GM23248 (cell line): Measurements from ENCODE around the gene FAM120C.

Experiments
- EZH2 ChIP-seq: fragments of 200-600 bp; sonication (generic); IDR thresholded peaks from 2 replicates; pipeline ENCODE4 v1.6.1; 2018; ENCODE audit warnings: antibody characterized with exemption, mild to moderate bottlenecking; ENCODE audit not compliant: insufficient read depth, poor library complexity, severe bottlenecking
- EZH2phosphoT487 ChIP-seq: fragments of 200-600 bp; sonication (generic); IDR thresholded peaks from 2 replicates; pipeline ENCODE4 v1.6.1; 2018; ENCODE audit warnings: antibody characterized with exemption, moderate library complexity, mild to moderate bottlenecking, low read depth; ENCODE audit not compliant: insufficient read depth

DNA sequence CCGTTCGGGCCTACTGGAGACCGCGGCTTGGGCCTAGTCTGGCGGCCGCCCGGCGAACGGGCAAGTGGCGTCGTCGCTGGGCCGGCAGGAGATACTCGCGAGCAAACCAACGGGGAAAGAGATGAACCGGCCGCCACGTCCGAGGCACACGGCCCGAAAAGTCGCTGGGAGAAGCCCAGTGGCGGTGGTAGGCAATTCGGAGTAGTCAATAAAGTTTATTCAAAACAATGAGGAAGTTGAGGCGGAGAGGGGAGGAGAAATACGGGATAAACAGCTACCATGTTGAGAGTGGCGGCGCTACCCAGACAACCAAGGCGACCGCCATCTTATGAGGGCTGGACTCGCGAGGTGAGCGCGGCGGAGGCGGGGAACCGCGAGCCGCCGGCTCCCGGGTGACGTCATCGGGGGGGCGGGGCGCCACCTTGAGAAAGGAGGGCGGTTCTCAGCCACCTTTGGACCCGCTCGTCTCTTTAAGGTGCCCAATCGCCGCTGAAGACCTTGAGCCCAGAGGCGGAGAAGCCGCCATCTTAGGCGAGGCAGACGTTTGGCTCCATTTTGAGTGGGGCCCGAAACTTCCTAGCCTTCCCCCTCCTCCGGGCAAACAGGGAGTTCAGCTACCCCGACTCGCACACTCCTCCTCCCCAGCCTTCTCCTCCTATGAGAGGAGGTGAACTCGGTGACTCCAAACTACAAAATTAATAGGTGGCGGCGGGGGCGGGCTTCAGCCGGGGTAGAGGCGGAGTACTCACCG, 138.8 kb downstream of the FAM120C start, which contains the start of gene PHF8:
- TF ChIP-seq EZH2phosphoT487 (no peak), EZH2 (no peak)
